Mesenchymal stem cell (in vitro differentiated cells and primary cell): Measurements from ENCODE around the gene STX10.
"Not testable (repeated sequence)": the region's sequence is repeated elsewhere in the genome, so short reads cannot be mapped to it uniquely, and the experiment has no call there.

Experiments used
- DNase-seq: peaks from one replicate; pipeline ENCODE4 v3.0.0-alpha.2; 2013
- H2AFZ ChIP-seq: one replicate; pipeline ENCODE4 v1.6.1; 2013; ENCODE audit warnings: low read depth, mild to moderate bottlenecking, control low read depth, inconsistent platforms, low read length, moderate library complexity
- H2AK5ac ChIP-seq: 2 replicates; pipeline ENCODE4 v1.6.1; 2013; ENCODE audit warnings: low read length, moderate library complexity, mild to moderate bottlenecking, inconsistent platforms; ENCODE audit not compliant: severe bottlenecking
- H2BK120ac ChIP-seq: one replicate; pipeline ENCODE4 v1.6.1; 2013; ENCODE audit warnings: low read depth, mild to moderate bottlenecking, inconsistent platforms, low read length, moderate library complexity
- H2BK12ac ChIP-seq, 2 experiments: one replicate each; pipeline ENCODE4 v1.6.1; 2013; ENCODE audit warnings: inconsistent platforms in 2 of 2, low read length in 2 of 2, mild to moderate bottlenecking in 2 of 2, moderate library complexity in 2 of 2, control low read depth in 1 of 2
- H2BK15ac ChIP-seq: one replicate; pipeline ENCODE4 v1.6.1; 2013; ENCODE audit warnings: mild to moderate bottlenecking, low read depth, inconsistent platforms; ENCODE audit not compliant: poor library complexity, severe bottlenecking
- H2BK5ac ChIP-seq: 2 replicates; pipeline ENCODE4 v1.6.1; 2013; ENCODE audit warnings: low read depth, mild to moderate bottlenecking, low read length, control low read depth, inconsistent platforms; ENCODE audit not compliant: poor library complexity, severe bottlenecking
- H3K14ac ChIP-seq, 2 experiments: one replicate each; pipeline ENCODE4 v1.6.1; 2013; ENCODE audit warnings: inconsistent platforms in 2 of 2, low read length in 2 of 2, control low read depth in 1 of 2, mild to moderate bottlenecking in 1 of 2, moderate library complexity in 1 of 2
- H3K18ac ChIP-seq, 2 experiments: one replicate each; pipeline ENCODE4 v1.6.1; 2013; ENCODE audit warnings: inconsistent platforms in 2 of 2, low read length in 2 of 2, control low read depth in 1 of 2, low read depth in 1 of 2, mild to moderate bottlenecking in 1 of 2
- H3K23ac ChIP-seq, 2 experiments: one replicate each; pipeline ENCODE4 v1.6.1; 2013; ENCODE audit warnings: inconsistent platforms in 2 of 2, low read length in 2 of 2, mild to moderate bottlenecking in 2 of 2, moderate library complexity in 2 of 2, control low read depth in 1 of 2
- H3K27ac ChIP-seq: 2 replicates; pipeline ENCODE4 v1.5.1; 2013; ENCODE audit warnings: mild to moderate bottlenecking, moderate library complexity, low read length, control low read depth, inconsistent platforms; ENCODE audit not compliant: poor library complexity, severe bottlenecking
- H3K27me3 ChIP-seq, 2 experiments: 2 replicates each; pipeline versions ENCODE4 v1.6.1 to v1.7.0; 2013; ENCODE audit warnings: low read length in 2 of 2, mild to moderate bottlenecking in 2 of 2, moderate library complexity in 2 of 2, control low read depth in 1 of 2, inconsistent platforms in 1 of 2; ENCODE audit not compliant: control insufficient read depth in 1 of 2, insufficient read depth in 1 of 2
- H3K36me3 ChIP-seq, 2 experiments: 2 replicates each; pipeline versions ENCODE4 v1.6.1 to v1.7.0; 2013; ENCODE audit warnings: low read length in 2 of 2, control low read depth in 1 of 2, inconsistent platforms in 1 of 2, low read depth in 1 of 2, mild to moderate bottlenecking in 1 of 2; ENCODE audit not compliant: insufficient read depth in 2 of 2, control insufficient read depth in 1 of 2
- H3K4ac ChIP-seq, 2 experiments: one replicate each; pipeline ENCODE4 v1.6.1; 2013; ENCODE audit warnings: inconsistent platforms in 2 of 2, low read length in 2 of 2, mild to moderate bottlenecking in 2 of 2, moderate library complexity in 2 of 2, control low read depth in 1 of 2, low read depth in 1 of 2
- H3K4me1 ChIP-seq: 2 replicates; pipeline ENCODE4 v1.6.1; 2013; ENCODE audit warnings: low read depth, low read length, control low read depth; ENCODE audit not compliant: control insufficient read depth, insufficient read depth
- H3K4me2 ChIP-seq: 2 replicates; pipeline ENCODE4 v1.6.1; 2013; ENCODE audit warnings: low read length, mild to moderate bottlenecking, inconsistent platforms; ENCODE audit not compliant: poor library complexity, severe bottlenecking
- H3K4me3 ChIP-seq, 2 experiments: 2 replicates each; pipeline versions ENCODE4 v1.5.1 to v1.7.0; 2013; ENCODE audit warnings: low read length in 2 of 2, mild to moderate bottlenecking in 2 of 2, control low read depth in 1 of 2, low read depth in 1 of 2; ENCODE audit not compliant: insufficient read depth in 1 of 2
- H3K79me1 ChIP-seq: replicated peaks from 2 replicates; pipeline ENCODE4 v1.6.1; 2013; ENCODE audit warnings: mild to moderate bottlenecking, control low read depth, low read length, inconsistent platforms; ENCODE audit not compliant: poor library complexity, severe bottlenecking
- H3K9ac ChIP-seq: 2 replicates; pipeline ENCODE4 v1.7.0; 2013; ENCODE audit warnings: mild to moderate bottlenecking, low read length, moderate library complexity
- H3K9me3 ChIP-seq: 2 replicates; pipeline ENCODE4 v1.7.0; 2013; ENCODE audit warnings: mild to moderate bottlenecking, low read length; ENCODE audit not compliant: control insufficient read depth
- H4K8ac ChIP-seq: one replicate; pipeline ENCODE4 v1.6.1; 2013; ENCODE audit warnings: inconsistent platforms, mild to moderate bottlenecking, low read length, moderate library complexity
- H4K91ac ChIP-seq: one replicate; pipeline ENCODE4 v1.6.1; 2013; ENCODE audit warnings: mild to moderate bottlenecking, low read length, inconsistent platforms
- WGBS: methylation state at CpG from one replicate; pipeline ENCODE4 v1.1.7; 2013; ENCODE audit warnings: mixed read lengths; 5-methylcytosine and 5-hydroxymethylcytosine counted together

The STX10 gene

DNA sequence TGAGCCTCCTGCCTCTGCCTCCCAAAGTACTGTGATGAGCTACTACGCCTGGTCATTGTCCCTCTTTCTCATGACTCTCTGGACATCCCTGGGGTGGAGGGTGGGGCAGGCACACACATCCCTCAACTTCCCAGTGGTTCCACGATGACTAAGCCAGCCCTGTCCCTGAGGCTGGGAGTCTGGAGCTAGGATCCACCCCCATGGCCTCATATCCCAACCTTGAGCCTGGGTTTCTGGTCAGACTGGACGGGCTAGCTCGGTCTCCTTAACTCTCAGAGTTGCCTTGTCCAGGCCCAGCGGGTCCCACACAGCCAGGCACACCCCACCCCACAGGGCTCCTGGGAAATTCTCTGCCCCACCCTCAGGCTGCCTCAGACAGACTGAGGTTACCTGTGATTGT is 19.6 kb upstream of the STX10 start:
- no peak overlapping the region for H3K14ac ChIP-seq
- H3K4ac ChIP-seq, result peak overlapping the region; percentile 34 to 48
- no peak overlapping the region for H2BK15ac ChIP-seq
- H3K23ac ChIP-seq, result no peak overlapping the region
- H3K9me3 ChIP-seq, result no peaks in the 10 kb centered on the region
- H2AK5ac ChIP-seq, result peak overlapping the region; percentile 58
- peak overlapping the region; percentile 1 to 23 for H3K18ac ChIP-seq
- H3K79me1 ChIP-seq, result peaks cover 2% of the 10 kb centered on the region
- peak overlapping the region; percentile 20 for H4K91ac ChIP-seq
- no peak overlapping the region for H3K4me3 ChIP-seq
- no peak overlapping the region for H3K4me2 ChIP-seq
- H2BK12ac ChIP-seq, result peak overlapping the region; percentile 20 to 98
- H3K36me3 ChIP-seq, result no peaks in the 10 kb centered on the region
- H2AFZ ChIP-seq, result no peak overlapping the region
- H3K4me1 ChIP-seq, result peaks cover 36% of the 10 kb centered on the region
- H2BK120ac ChIP-seq, result peak overlapping the region; percentile 15
- H2BK5ac ChIP-seq, result no peak overlapping the region
- H3K9ac ChIP-seq, result peak overlapping the region; percentile 57
- no peaks in the 10 kb centered on the region for H3K27me3 ChIP-seq
- WGBS, result 43% methylated on average over 5 of the region's 5 CpGs
- peak overlapping the region; percentile 57 for H4K8ac ChIP-seq
- peak; percentile 80 for DNase-seq
- no peak overlapping the region for H3K27ac ChIP-seq

GRCh38 chr19:13166151-13166550 is 16.0 kb upstream of the STX10 start:
- not testable (repeated sequence) for H3K27me3 ChIP-seq, H2BK15ac ChIP-seq, H3K79me1 ChIP-seq, H3K14ac ChIP-seq, H3K27ac ChIP-seq, H4K8ac ChIP-seq, H2AFZ ChIP-seq, H3K4me3 ChIP-seq, H3K36me3 ChIP-seq, H3K9me3 ChIP-seq, H3K18ac ChIP-seq, H3K23ac ChIP-seq, H3K4me2 ChIP-seq, H2BK5ac ChIP-seq, H2BK120ac ChIP-seq, H3K9ac ChIP-seq, DNase-seq, H4K91ac ChIP-seq
- 100% methylated on average over 3 of the region's 3 CpGs for WGBS
- peak overlapping the region in 1 of 2 experiments; percentile 13 for H3K4ac ChIP-seq
- peak overlapping the region; percentile 11 for H2AK5ac ChIP-seq
- peaks cover 39% of the 10 kb centered on the region for H3K4me1 ChIP-seq
- H2BK12ac ChIP-seq, result peak overlapping the region in 1 of 2 experiments; percentile 49

- H4K91ac ChIP-seq, result peak overlapping the region; percentile 100
- peak overlapping the region; percentile 96 to 97 for H3K18ac ChIP-seq
- peak overlapping the region; percentile 97 to 100 for H3K4ac ChIP-seq
- H3K14ac ChIP-seq, result peak overlapping the region in 1 of 2 experiments; percentile 77
- peak overlapping the region in 1 of 2 experiments; percentile 34 for H3K23ac ChIP-seq
- H2BK15ac ChIP-seq, result peak overlapping the region; percentile 70
- peak overlapping the region; percentile 100 for H2BK120ac ChIP-seq
- H3K36me3 ChIP-seq, result no peaks in the 10 kb centered on the region
- H3K9ac ChIP-seq, result peak overlapping the region; percentile 88
- no peak overlapping the region for H2AFZ ChIP-seq
- peak overlapping the region; percentile 98 for H2BK12ac ChIP-seq
- peaks cover 37% of the 10 kb centered on the region for H3K4me1 ChIP-seq
- H4K8ac ChIP-seq, result peak overlapping the region; percentile 99
- peaks cover 2% of the 10 kb centered on the region for H3K79me1 ChIP-seq
- 66% methylated on average over 19 of the region's 19 CpGs for WGBS
- H2AK5ac ChIP-seq, result peak overlapping the region; percentile 93
- H3K27me3 ChIP-seq, result no peaks in the 10 kb centered on the region
- no peaks in the 10 kb centered on the region for H3K9me3 ChIP-seq
- H2BK5ac ChIP-seq, result peak overlapping the region; percentile 83
- H3K27ac ChIP-seq, result peak overlapping the region; percentile 98
- no peak overlapping the region for H3K4me3 ChIP-seq
- DNase-seq, result peak; percentile 89
- no peak overlapping the region for H3K4me2 ChIP-seq
Observed at GRCh38 chr19:13165162-13165997, 15.2 kb upstream of the STX10 start.

DNA sequence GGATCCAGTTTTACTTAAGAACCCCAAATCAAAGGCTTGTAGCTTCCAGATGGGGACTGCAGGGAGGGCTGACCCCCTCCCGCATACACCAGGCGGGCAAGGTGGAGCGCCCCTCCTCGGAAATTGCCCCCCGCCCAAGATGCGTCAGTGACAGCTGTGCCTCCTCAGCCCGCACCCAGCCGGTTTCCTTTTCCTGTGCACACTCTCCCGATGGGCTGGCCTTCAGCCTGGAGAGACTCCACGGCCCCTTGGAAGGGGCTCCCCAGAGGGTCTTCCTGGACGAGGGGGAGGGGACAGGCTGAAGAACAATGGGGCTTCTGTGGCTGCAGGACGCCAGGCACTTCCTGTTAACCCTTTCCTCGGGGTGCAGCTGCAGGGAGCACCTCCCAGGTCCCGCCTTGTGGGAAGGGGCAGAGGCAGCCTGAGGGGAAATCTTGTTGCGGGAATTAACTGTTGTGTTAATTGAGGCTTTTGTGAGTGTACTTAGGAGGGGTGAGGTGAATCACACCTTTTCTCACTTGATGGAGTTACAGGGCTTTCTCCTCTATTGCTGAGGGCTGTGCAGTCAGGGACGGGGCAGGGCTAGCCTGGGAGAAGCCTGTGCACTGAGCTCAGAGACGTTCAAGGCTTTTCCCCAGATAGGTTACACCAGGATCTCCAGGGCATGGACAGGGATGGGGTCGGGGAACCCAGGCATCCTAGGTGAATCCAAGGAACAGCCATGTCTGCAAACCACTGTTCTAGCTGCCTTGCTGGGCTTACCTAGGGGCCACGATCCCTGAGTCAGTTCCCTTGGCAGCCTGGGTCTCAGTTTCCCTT is 14.4 kb upstream of the STX10 start:
- peaks cover 2% of the 10 kb centered on the region for H3K79me1 ChIP-seq

More for the DNA sequence above, 14.4 kb upstream of the STX10 start:
- H3K14ac ChIP-seq, result peak overlapping the region in 1 of 2 experiments; percentile 68
- H3K23ac ChIP-seq, result peak overlapping the region; percentile 43 to 73
- no peaks in the 10 kb centered on the region for H3K9me3 ChIP-seq
- H3K9ac ChIP-seq, result peak overlapping the region; percentile 88
- H3K4me1 ChIP-seq, result peaks cover 32% of the 10 kb centered on the region
- peak; percentile 65 for DNase-seq
- peak overlapping the region; percentile 99 for H4K8ac ChIP-seq
- peak overlapping the region; percentile 100 for H4K91ac ChIP-seq
- peak overlapping the region; percentile 71 for H3K4me2 ChIP-seq
- H2BK5ac ChIP-seq, result peak overlapping the region; percentile 83
- H2AFZ ChIP-seq, result peak overlapping the region; percentile 36
- H2BK15ac ChIP-seq, result peak overlapping the region; percentile 100
- H3K4ac ChIP-seq, result peak overlapping the region; percentile 97 to 100
- no peaks in the 10 kb centered on the region for H3K27me3 ChIP-seq
- WGBS, result 5% methylated on average over 19 of the region's 19 CpGs
- no peaks in the 10 kb centered on the region for H3K36me3 ChIP-seq
- H2BK12ac ChIP-seq, result peak overlapping the region; percentile 98
- H3K4me3 ChIP-seq, result peak overlapping the region in 1 of 2 experiments; percentile 58
- H3K18ac ChIP-seq, result peak overlapping the region; percentile 96 to 97
- H3K27ac ChIP-seq, result peak overlapping the region; percentile 98
- H2BK120ac ChIP-seq, result peak overlapping the region; percentile 100
- H2AK5ac ChIP-seq, result peak overlapping the region; percentile 97
